SKM-1 (cell line): ENCODE results near the gene MTRFR.
"Not testable (repeated sequence)": the region's sequence is repeated elsewhere in the genome, so short reads cannot be mapped to it uniquely, and the experiment has no call there.

Experiments
- DNase-seq: peaks from one replicate; lab custom pipeline; 2025; ENCODE audit not compliant: unreplicated experiment; lab: John Stamatoyannopoulos, UW

Gene MTRFR

GRCh38 chr12:123248996-123249741, 15.9 kb downstream of the MTRFR start:
- DNase-seq, result not testable (repeated sequence)

DNA sequence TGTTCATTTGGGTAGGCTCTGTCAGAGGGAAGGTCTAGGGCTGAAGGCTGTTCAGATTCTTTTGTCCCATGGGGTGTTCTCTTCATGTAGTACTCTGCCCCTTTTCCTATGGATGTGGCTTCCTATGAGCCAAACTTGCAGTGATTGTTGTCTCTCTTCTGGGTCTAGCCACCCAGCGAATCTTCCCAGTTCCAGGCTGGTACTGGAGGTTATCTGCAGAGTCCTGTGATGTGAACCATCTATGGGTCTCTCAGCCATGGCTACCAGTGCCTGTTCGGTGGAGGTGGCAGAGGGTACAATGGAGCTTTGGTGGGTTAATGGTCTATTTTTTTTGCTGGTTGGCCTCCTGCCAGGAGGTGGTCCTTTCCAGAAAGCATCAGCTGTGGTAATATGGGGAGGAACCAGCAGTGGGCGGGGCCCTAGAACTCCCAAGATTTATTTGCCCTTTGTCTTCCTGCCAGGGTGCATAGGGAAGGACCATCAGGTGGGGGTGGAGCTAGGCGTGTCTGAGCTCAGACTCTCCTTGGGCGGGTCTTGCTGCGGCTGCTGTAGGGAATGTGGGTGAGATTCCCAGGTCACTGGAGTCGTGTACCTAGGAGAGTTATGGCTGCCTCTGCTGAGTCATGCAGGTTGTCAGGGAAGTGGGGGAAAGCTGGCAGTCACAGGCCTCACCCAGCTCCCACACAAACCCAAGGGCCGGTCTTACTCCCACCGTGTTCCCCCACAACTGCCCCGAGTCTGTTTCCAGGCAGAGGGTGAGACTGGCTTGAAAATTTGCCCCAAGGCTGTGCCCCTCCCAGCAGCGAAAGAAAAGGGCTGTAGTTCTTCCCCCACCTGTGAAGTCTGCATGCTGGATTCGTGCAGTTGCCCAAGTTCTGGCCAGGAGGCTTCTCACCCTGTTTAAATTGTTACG, 17.5 kb downstream of the MTRFR start:
- DNase-seq, result no peak

GRCh38 chr12:123251403-123252076, 18.3 kb downstream of the MTRFR start:
- no peak for DNase-seq

GRCh38 chr12:123252365-123252764, 19.1 kb downstream of the MTRFR start:
- DNase-seq, result not testable (repeated sequence)

- no peak for DNase-seq
These were observed 20.6 kb downstream of the MTRFR start for GRCh38 chr12:123253641-123254459.

DNA sequence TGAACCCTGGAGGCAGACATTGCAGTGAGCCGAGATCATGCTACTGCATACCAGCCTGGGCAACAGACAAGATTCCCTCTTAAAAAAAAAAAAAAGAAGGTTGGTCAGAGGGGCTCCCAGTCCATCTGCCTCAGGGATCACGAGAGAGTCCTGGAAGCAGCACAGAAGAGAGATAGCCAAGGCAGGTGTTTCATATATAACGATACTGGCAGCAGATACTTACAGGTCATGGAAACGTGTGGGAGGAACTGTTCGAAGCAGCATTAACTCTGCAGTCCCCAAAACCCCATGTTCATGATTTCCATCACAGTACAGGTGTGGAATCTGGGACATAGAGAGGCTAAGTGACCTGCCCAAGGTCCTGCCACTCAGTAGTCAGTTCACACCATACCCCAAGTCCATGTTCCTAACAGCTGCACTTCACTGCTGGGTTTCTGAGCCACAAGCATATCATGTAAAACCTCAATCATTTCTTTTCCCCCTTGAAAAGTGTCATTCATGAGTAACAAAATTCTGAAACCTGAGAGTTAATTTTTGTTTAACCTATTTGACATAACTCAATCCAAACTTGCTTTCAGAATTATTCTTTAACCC, 21.7 kb downstream of the MTRFR start:
- DNase-seq, result no peak

- no peak for DNase-seq
These were observed 25.4 kb downstream of the MTRFR start for GRCh38 chr12:123258593-123258992.

DNA sequence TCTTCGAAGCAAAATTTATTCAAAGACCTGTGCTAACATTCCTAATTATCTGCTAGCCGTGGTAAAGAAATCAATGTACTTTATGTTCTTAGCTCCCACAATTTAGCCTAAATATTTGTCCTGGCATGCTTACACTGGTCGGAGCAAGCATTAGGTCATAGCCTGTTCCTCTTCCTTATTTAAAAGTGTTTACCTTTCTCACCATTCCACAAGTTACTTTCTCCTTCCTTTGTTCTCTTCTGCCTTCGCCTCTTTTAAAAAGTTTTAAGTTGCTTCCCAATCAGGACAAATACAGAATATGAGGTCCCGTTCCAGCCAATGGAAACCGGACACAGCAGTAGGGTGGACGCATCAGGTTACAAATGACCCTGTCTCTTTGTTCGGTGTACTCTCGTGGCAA, 26.8 kb downstream of the MTRFR start:
- no peak for DNase-seq

- no peak for DNase-seq
These were observed 28.0 kb downstream of the MTRFR start for GRCh38 chr12:123261196-123261595.

- no peak for DNase-seq
These were observed 30.1 kb downstream of the MTRFR start for GRCh38 chr12:123263196-123263817.

GRCh38 chr12:123264642-123265041, 31.4 kb downstream of the MTRFR start:
- DNase-seq, result no peak

DNA sequence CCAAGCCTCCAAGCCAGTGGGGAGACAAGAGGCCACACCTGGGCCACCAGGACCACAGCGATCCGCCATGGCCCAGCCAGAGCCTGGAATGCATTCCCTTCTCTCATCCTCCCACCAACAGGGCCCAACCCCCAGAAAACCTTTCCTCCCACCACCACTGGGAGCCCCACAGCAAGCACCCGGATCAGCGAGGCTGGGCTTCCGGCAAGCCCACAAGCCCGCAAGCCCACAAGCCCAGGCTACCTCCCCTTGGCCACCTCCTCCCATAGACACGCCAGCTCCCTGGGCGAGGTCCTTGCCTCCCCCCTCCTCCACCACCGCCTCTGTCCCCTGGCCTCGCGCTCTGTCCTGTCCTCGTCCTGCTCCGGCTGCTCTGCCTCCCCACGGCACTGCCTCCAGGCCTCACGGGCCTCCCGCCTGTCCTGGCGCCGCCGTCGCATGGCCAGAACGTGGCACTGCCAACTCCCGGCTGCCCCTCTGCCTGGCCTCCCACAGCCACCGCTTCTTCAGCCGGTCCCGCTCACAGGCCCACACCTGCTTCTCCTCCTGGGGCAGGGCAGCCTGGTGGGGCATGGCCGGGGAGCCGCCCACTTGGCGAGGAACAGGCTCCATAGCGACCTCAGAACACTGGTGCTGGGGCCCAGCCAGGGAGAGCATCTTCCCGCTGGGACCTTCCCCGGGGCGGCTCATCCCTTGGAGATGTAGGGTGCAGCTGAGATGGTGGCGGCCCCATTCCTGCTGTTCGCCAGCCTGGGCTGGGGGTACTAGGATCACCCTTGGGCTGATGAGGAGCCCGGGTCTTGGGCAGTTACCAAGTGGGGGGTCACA, 32.8 kb downstream of the MTRFR start:
- no peak for DNase-seq

GRCh38 chr12:123266679-123267277, 33.5 kb downstream of the MTRFR start:
- no peak for DNase-seq

DNA sequence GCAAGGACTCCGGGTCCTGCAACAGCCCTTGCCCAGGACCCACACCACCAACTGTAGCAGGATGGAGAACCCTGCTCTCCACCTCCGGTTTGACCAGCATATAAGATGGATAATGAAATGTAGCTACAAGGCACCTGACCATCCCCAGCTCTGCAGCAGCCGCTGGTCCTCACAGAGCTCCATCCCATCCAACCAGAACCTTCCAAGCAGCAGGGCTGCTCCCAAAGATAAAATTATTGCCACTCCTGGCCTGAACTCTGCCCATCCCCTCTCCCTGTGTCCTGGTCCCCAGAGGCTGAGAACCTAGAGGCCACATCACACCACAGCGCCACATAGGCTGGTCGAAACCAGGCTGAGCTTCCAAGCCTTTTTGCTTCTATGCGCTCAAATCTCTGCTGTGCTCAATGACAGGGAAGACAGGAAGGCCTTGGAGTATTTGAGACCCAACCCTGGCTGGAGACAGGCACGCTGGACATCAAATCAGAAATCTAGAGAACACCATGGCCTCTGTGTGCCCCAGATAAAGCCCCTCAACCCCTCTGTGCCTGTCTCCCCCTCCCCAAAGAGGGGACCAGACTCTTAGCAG, 34.2 kb downstream of the MTRFR start:
- DNase-seq, result no peak

GRCh38 chr12:123267991-123268843, 35.0 kb downstream of the MTRFR start:
- DNase-seq, result no peak

DNA sequence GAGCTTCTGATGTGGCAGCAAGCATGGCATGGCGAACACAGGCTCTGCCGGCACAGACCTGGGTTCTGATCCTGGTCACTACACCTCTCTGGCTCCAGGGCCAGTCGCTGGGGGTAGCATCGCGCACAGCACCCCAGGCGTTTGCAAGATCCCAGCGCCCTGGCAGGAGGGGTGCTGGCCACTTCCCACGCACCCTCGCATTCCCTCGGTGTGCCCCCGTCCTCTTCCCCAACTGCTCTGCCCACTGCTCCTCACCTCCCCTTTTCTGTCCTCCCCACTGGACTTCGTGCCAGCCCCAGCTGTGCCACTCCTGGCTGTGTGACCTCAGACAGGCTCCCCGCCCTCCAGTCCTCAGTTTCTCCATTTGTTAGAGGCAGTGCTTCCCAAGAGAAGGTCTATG, 35.6 kb downstream of the MTRFR start:
- DNase-seq, result no peak

GRCh38 chr12:123269395-123269892, 36.2 kb downstream of the MTRFR start:
- DNase-seq, result no peak
